Mesothelial cell of epicardium (in vitro differentiated cells): ENCODE measurements around the gene GCLC. TPM values are rescaled to one million over a fixed set of nuclear protein-coding genes. Genes with fewer than 3 reads are reported as not detected.
A peak's percentile ranks its signal among the peaks of the same experiment; 100 is the strongest.

ENCODE experiments used
- DNase-seq, 2 experiments: peaks; one replicate each; pipeline ENCODE4 v3.0.0; 2021; ENCODE audit warnings: low spot score in 2 of 2; ENCODE audit not compliant: unreplicated experiment in 2 of 2
- H3K27ac Mint-ChIP-seq: 2 replicates; pipeline ENCODE4 v1.8.0; 2021; ENCODE audit warnings: mixed read lengths
- H3K27me3 Mint-ChIP-seq: 2 replicates; pipeline ENCODE4 v1.8.0; 2021; ENCODE audit warnings: low read depth, mixed read lengths
- H3K36me3 Mint-ChIP-seq: 2 replicates; pipeline ENCODE4 v1.8.0; 2021; ENCODE audit warnings: mixed read lengths
- H3K4me1 Mint-ChIP-seq: 2 replicates; pipeline ENCODE4 v1.8.0; 2021; ENCODE audit warnings: mixed read lengths
- H3K4me3 Mint-ChIP-seq: 2 replicates; pipeline ENCODE4 v1.8.0; 2021; ENCODE audit warnings: mild to moderate bottlenecking, moderate library complexity, mixed read lengths
- H3K9me3 Mint-ChIP-seq: 2 replicates; pipeline ENCODE4 v1.8.0; 2021; ENCODE audit warnings: mixed read lengths
- CTCF ChIP-seq: fragments of 200-600 bp; sonication (generic); IDR thresholded peaks from one replicate; pipeline ENCODE4 v1.5.0; 2021; ENCODE audit warnings: antibody characterized with exemption; ENCODE audit not compliant: unreplicated experiment
- total RNA-seq: library from RNA; stranded (reverse); gene quantifications from 3 replicates; pipeline ENCODE4 v1.2.1, GENCODE V29; 2021

Gene GCLC
- total RNA-seq, 1 donor from 2014 or later = 18.7 TPM

GRCh38 chr6:53541900-53542299 lies 3.0 kb downstream of the GCLC start:
- no peak overlapping the region for H3K4me3 Mint-ChIP-seq
- H3K27me3 Mint-ChIP-seq = peaks cover 11% of the 10 kb centered on the region
- TF ChIP-seq CTCF = no peak
- H3K36me3 Mint-ChIP-seq = no peaks in the 10 kb centered on the region
- DNase-seq = no peak
- H3K4me1 Mint-ChIP-seq = peaks cover 30% of the 10 kb centered on the region
- H3K27ac Mint-ChIP-seq = no peak overlapping the region
- H3K9me3 Mint-ChIP-seq = no peaks in the 10 kb centered on the region

- Mint-ChIP-seq H3K4me3 (no peak overlapping the region), H3K4me1 (peaks cover 29% of the 10 kb centered on the region), H3K36me3 (no peaks in the 10 kb centered on the region), H3K27me3 (peaks cover 3% of the 10 kb centered on the region), H3K27ac (no peak overlapping the region), H3K9me3 (no peaks in the 10 kb centered on the region)
- TF ChIP-seq CTCF = no peak
- DNase-seq = no peak
These were observed 4.7 kb downstream of the GCLC start for GRCh38 chr6:53540129-53540692.

- TF ChIP-seq CTCF = no peak
- H3K27ac Mint-ChIP-seq = no peak overlapping the region
- H3K9me3 Mint-ChIP-seq = no peaks in the 10 kb centered on the region
- peaks cover 25% of the 10 kb centered on the region for H3K4me1 Mint-ChIP-seq
- no peaks in the 10 kb centered on the region for H3K36me3 Mint-ChIP-seq
- H3K4me3 Mint-ChIP-seq = no peak overlapping the region
- DNase-seq = no peak
- H3K27me3 Mint-ChIP-seq = no peaks in the 10 kb centered on the region
These were observed 5.3 kb downstream of the GCLC start for GRCh38 chr6:53539561-53539960.

GRCh38 chr6:53536561-53536960 lies 8.3 kb downstream of the GCLC start:
- no peak for TF ChIP-seq CTCF
- Mint-ChIP-seq H3K27ac (no peak overlapping the region), H3K36me3 (no peaks in the 10 kb centered on the region), H3K9me3 (no peaks in the 10 kb centered on the region), H3K4me3 (no peak overlapping the region), H3K4me1 (peaks cover 24% of the 10 kb centered on the region), H3K27me3 (no peaks in the 10 kb centered on the region)
- DNase-seq = no peak

- Mint-ChIP-seq H3K4me3 (no peak overlapping the region), H3K9me3 (no peaks in the 10 kb centered on the region), H3K36me3 (no peaks in the 10 kb centered on the region), H3K27me3 (no peaks in the 10 kb centered on the region), H3K27ac (peak overlapping the region; percentile 45), H3K4me1 (peaks cover 46% of the 10 kb centered on the region)
- no peak for DNase-seq
- no peak for TF ChIP-seq CTCF
These were observed 12.0 kb downstream of the GCLC start for GRCh38 chr6:53532942-53533341.
